H1 (cell line): ENCODE results near the gene AQP2. TPM values are rescaled to one million over a fixed set of nuclear protein-coding genes. Genes with fewer than 3 reads are reported as not detected.
A peak's percentile ranks its signal among the peaks of the same experiment; 100 is the strongest.

Experiments
- CTCF ChIA-PET: fragments of 300-600 bp; sonication (Branson Sonifier 250); formaldehyde crosslinking; loops from one replicate; lab custom pipeline; 2021; ENCODE audit not compliant: partially characterized antibody; lab: Charles Lee
- POLR2A ChIA-PET: fragments of 300-600 bp; sonication (Branson Sonifier 250); formaldehyde crosslinking; loops from one replicate; lab custom pipeline; 2021; ENCODE audit warnings: inconsistent platforms; ENCODE audit not compliant: partially characterized antibody; lab: Charles Lee
- DNase-seq, 2 experiments: peaks; one replicate each; pipeline versions ENCODE4 v3.0.0 to v3.0.0-alpha.2; 2010 to 2022; ENCODE audit warnings: low spot score in 2 of 2, low read depth in 1 of 2, mixed read lengths in 1 of 2
- FAIRE-seq: peaks from 2 replicates; lab custom pipeline; 2011; peaks lifted over from hg19 to GRCh38; lab: Jason Lieb, UNC
- H2AFZ ChIP-seq: 2 replicates; pipeline ENCODE4 v1.8.1; 2012; ENCODE audit warnings: low read length, inconsistent platforms
- H2AK5ac ChIP-seq: 2 replicates; pipeline ENCODE4 v1.6.1; 2013; ENCODE audit warnings: low read depth, low read length
- H2BK120ac ChIP-seq: replicated peaks from 2 replicates; pipeline ENCODE3; 2013; ENCODE audit warnings: low read depth, low read length, inconsistent platforms
- H2BK12ac ChIP-seq: 2 replicates; pipeline ENCODE4 v1.6.1; 2013; ENCODE audit warnings: low read depth, low read length
- H2BK15ac ChIP-seq: 2 replicates; pipeline ENCODE4 v1.6.1; 2013; ENCODE audit warnings: low read length
- H2BK20ac ChIP-seq: 2 replicates; pipeline ENCODE4 v1.6.1; 2013; ENCODE audit warnings: low read length
- H2BK5ac ChIP-seq: 2 replicates; pipeline ENCODE4 v1.6.1; 2013; ENCODE audit warnings: low read depth, low read length
- H3K14ac ChIP-seq: 2 replicates; pipeline ENCODE4 v1.6.1; 2013; ENCODE audit warnings: inconsistent platforms; ENCODE audit not compliant: insufficient read length
- H3K18ac ChIP-seq: 2 replicates; pipeline ENCODE4 v1.6.1; 2013; ENCODE audit warnings: low read length; ENCODE audit errors: extremely low read depth
- H3K23ac ChIP-seq: 2 replicates; pipeline ENCODE4 v1.6.1; 2013; ENCODE audit warnings: inconsistent platforms; ENCODE audit not compliant: insufficient read length
- H3K23me2 ChIP-seq: 2 replicates; pipeline ENCODE4 v1.6.1; 2013; ENCODE audit warnings: low read depth, low read length
- H3K27ac ChIP-seq: 2 replicates; pipeline ENCODE4 v1.6.1; 2011; ENCODE audit warnings: low read depth, low read length, inconsistent platforms
- H3K27me3 ChIP-seq, 4 experiments: replicated peaks in 1 of 4; 1 replicate in 1 of 4; 2 replicates in 3 of 4; pipeline versions ENCODE4 v1.6.1 to v1.8.1; 2011 to 2013; ENCODE audit warnings: low read length in 3 of 4, mild to moderate bottlenecking in 3 of 4, inconsistent platforms in 2 of 4, mixed read lengths in 2 of 4, moderate library complexity in 1 of 4; ENCODE audit not compliant: control insufficient read depth in 3 of 4, insufficient read depth in 3 of 4; ENCODE audit errors: extremely low read depth in 1 of 4
- H3K36me3 ChIP-seq, 4 experiments: 2 replicates each; pipeline versions ENCODE4 v1.6.1 to v1.8.1; 2011 to 2013; ENCODE audit warnings: mild to moderate bottlenecking in 4 of 4, low read length in 3 of 4, moderate library complexity in 2 of 4, control low read depth in 1 of 4, inconsistent platforms in 1 of 4; ENCODE audit not compliant: insufficient read depth in 4 of 4, control insufficient read depth in 2 of 4
- H3K4ac ChIP-seq: replicated peaks from 2 replicates; pipeline ENCODE3; 2013; ENCODE audit warnings: low read length, low read depth, mixed read lengths, inconsistent platforms; ENCODE audit not compliant: insufficient read length
- H3K4me1 ChIP-seq, 4 experiments: replicated peaks in 1 of 4; 1 replicate in 1 of 4; 2 replicates in 3 of 4; pipeline versions ENCODE4 v1.6.1 to v1.8.1; 2011 to 2013; ENCODE audit warnings: low read length in 3 of 4, inconsistent platforms in 2 of 4, mixed read lengths in 1 of 4; ENCODE audit not compliant: insufficient read depth in 4 of 4, control insufficient read depth in 3 of 4
- H3K4me2 ChIP-seq, 2 experiments: 2 replicates each; pipeline versions ENCODE4 v1.6.1 to v1.8.1; 2011 to 2013; ENCODE audit warnings: low read depth in 2 of 2, low read length in 2 of 2, control low read depth in 1 of 2, inconsistent platforms in 1 of 2, mild to moderate bottlenecking in 1 of 2; ENCODE audit not compliant: insufficient read depth in 1 of 2
- H3K4me3 ChIP-seq, 4 experiments: fragments of 200-600, 300-600 bp in 1 of 4; sonication (generic), shearing (Covaris generic), sonication (Bioruptor Twin) in 1 of 4; 2 replicates each; pipeline versions ENCODE4 v1.5.1 to v1.8.1; 2011 to 2016; ENCODE audit warnings: low read length in 4 of 4, low read depth in 3 of 4, control low read depth in 2 of 4, inconsistent platforms in 2 of 4, mild to moderate bottlenecking in 2 of 4, mixed read lengths in 1 of 4, moderate library complexity in 1 of 4; ENCODE audit not compliant: insufficient read depth in 2 of 4; ENCODE audit errors: extremely low read depth in 1 of 4
- H3K56ac ChIP-seq: replicated peaks from 2 replicates; pipeline ENCODE3; 2013; ENCODE audit warnings: low read depth, mild to moderate bottlenecking, mixed read lengths, low read length, inconsistent platforms; ENCODE audit not compliant: insufficient read length
- H3K79me1 ChIP-seq: 2 replicates; pipeline ENCODE4 v1.6.1; 2013; ENCODE audit warnings: low read depth, low read length, control low read depth
- H3K79me2 ChIP-seq, 2 experiments: 2 replicates each; pipeline versions ENCODE4 v1.6.1 to v1.8.1; 2012 to 2013; ENCODE audit warnings: low read length in 2 of 2, mild to moderate bottlenecking in 2 of 2, inconsistent platforms in 1 of 2; ENCODE audit not compliant: insufficient read depth in 2 of 2, control insufficient read depth in 1 of 2
- H3K9ac ChIP-seq, 4 experiments: replicated peaks in 1 of 4; 1 replicate in 1 of 4; 2 replicates in 3 of 4; pipeline versions ENCODE4 v1.6.1 to v1.8.1; 2011 to 2013; ENCODE audit warnings: low read depth in 3 of 4, low read length in 3 of 4, control low read depth in 2 of 4, mild to moderate bottlenecking in 2 of 4, moderate library complexity in 2 of 4, inconsistent platforms in 1 of 4; ENCODE audit errors: extremely low read depth in 1 of 4
- H3K9me3 ChIP-seq, 2 experiments: 2 replicates each; pipeline versions ENCODE4 v1.6.1 to v1.8.1; 2012 to 2013; ENCODE audit warnings: mild to moderate bottlenecking in 2 of 2, moderate library complexity in 2 of 2, control low read depth in 1 of 2, inconsistent platforms in 1 of 2, low read depth in 1 of 2, low read length in 1 of 2, mixed read lengths in 1 of 2; ENCODE audit not compliant: insufficient read depth in 2 of 2
- H4K20me1 ChIP-seq, 2 experiments: replicated peaks in 1 of 2; 2 replicates each; pipeline versions ENCODE3 to v1.8.1; 2011 to 2013; ENCODE audit warnings: inconsistent platforms in 2 of 2, low read length in 2 of 2, mild to moderate bottlenecking in 1 of 2; ENCODE audit not compliant: insufficient read depth in 2 of 2, control insufficient read depth in 1 of 2
- H4K5ac ChIP-seq: 2 replicates; pipeline ENCODE4 v1.6.1; 2013; ENCODE audit warnings: low read length, low read depth, mixed read lengths, inconsistent platforms; ENCODE audit not compliant: insufficient read length
- H4K8ac ChIP-seq: 2 replicates; pipeline ENCODE4 v1.8.0; 2013; ENCODE audit warnings: mild to moderate bottlenecking, moderate library complexity, low read length, inconsistent platforms; ENCODE audit not compliant: insufficient read depth; ENCODE audit errors: extremely low read depth
- H4K91ac ChIP-seq: replicated peaks from 2 replicates; pipeline ENCODE3; 2013; ENCODE audit warnings: low read length, mixed read lengths, inconsistent platforms; ENCODE audit not compliant: insufficient read length
- CBX8 ChIP-seq: fragments of 300-800, 300-1000 bp; sonication (generic); IDR thresholded peaks from 2 replicates; pipeline ENCODE4 v1.7.1; 2016; ENCODE audit warnings: low read depth, low read length, borderline replicate concordance
- KDM1A ChIP-seq: fragments of 200-600, 300-600 bp; sonication (generic); IDR thresholded peaks from 2 replicates; pipeline ENCODE4 v1.7.1; 2016; ENCODE audit warnings: mild to moderate bottlenecking, low read length, borderline replicate concordance
- SUZ12 ChIP-seq: fragments of 200-600 bp; sonication (generic); IDR thresholded peaks from 2 replicates; pipeline ENCODE4 v1.6.1; 2012; ENCODE audit warnings: mild to moderate bottlenecking, inconsistent platforms, low read length, moderate library complexity, mixed read lengths
- TAF7 ChIP-seq: optimal IDR thresholded peaks from 2 replicates; pipeline ENCODE3; 2011; ENCODE audit warnings: low read depth, mild to moderate bottlenecking, inconsistent platforms, low read length, moderate library complexity, borderline replicate concordance
- WGBS, 2 experiments: shearing (Covaris generic) in 1 of 2; methylation state at CpG; one replicate each; pipeline versions ENCODE4 v1.1.6 to v1.1.7; 2013 to 2015; ENCODE audit warnings: low lambda C conversion rate in 2 of 2, mixed read lengths in 2 of 2, inconsistent platforms in 1 of 2, low coverage in 1 of 2, missing lambda C conversion rate in 1 of 2; ENCODE audit not compliant: insufficient replicate concordance in 2 of 2, insufficient coverage in 1 of 2, insufficient read length in 1 of 2; ENCODE audit errors: extremely low coverage in 1 of 2, missing lambda C conversion rate in 1 of 2; 5-methylcytosine and 5-hydroxymethylcytosine counted together
- polyA plus RNA-seq, 7 experiments: library from polyadenylated mRNA; depleted of rRNA in 3 of 7; stranded (reverse) in 5 of 7; unstranded in 2 of 7; fragments of >200 nt in 5 of 7; fragments of 200-250 nt in 2 of 7; gene quantifications; 1 replicate in 5 of 7; 2 replicates in 1 of 7; 4 replicates in 1 of 7; pipeline versions ENCODE4 v1.2.1 to v1.2.3, GENCODE V29; 2011 to 2013; ENCODE audit warnings: missing spikeins in 2 of 7, mixed read lengths in 2 of 7
- total RNA-seq: library from RNA; stranded (reverse); fragmentation: NEBNext Ultra II Directional; extraction: Animal tissue kit (Norgen Biotek cat#: 25700); gene quantifications from 2 replicates; pipeline ENCODE4 v1.2.1, GENCODE V29; 2021

The AQP2 gene
- total and polyA plus RNA-seq, 2 of the 8 experiments (the other 6 are each of a cell fraction or from before 2014, with no cell fraction given): not detected

DNA sequence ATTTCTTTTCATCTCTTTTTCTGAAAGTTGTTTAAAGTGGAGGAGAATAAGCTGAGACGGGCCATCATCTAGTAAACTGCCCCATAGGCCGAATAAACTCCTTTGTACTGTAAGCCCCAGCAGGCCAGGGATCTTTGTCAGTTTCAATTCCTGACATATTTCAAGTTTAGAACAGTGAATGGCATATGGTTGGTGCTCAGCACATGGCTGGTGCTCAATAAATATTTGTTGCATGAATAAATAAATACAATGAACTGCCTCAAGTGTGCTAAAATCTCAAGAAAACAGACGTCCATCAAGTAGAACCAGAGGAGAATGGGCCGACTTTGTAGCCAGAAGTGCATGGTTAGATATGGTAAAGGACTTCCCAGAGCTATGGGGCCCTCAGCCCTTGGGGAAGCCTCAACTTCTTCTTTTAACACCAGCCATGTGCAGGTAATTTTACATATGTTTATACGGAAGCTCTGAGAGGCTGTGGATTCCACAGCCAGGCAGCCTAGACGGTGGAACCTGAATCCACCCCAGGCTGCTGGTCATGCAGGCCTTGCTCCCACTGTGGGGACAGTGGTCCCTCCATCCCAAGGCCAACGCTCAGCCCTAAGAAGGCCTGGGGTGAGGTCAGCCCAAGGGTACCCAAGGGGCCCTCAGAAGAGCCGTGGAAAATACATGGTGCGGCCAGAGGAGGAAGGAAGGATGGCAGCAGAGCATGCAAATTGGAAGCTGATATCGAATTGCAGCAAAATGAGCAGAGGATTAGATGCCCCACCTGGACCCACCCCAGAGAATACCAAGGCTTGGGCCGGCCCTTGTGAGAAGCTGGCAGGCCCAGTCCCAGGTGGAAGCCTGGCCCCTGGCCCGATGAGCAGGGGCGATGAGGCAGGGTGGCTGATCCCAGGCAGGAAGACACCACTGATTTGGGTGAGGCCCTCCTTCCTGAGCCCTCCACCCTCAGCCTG lies 8.7 kb upstream of the AQP2 start:
- Histone ChIP-seq H2BK15ac (0 out of 2 replicates have a peak overlapping the region, but pooled peaks have one; percentile 16), H2BK120ac (no peak overlapping the region), H3K56ac (no peak overlapping the region), H3K23ac (no peak overlapping the region), H4K91ac (no peak overlapping the region), H4K20me1 (peaks cover 0 to 1% of the 10 kb centered on the region in 2 experiments), H2BK20ac (no peak overlapping the region), H3K23me2 (no peaks in the 10 kb centered on the region; the same call in 1 of the 2 replicates), H4K5ac (no peak overlapping the region), H4K8ac (no peak overlapping the region), H3K9ac (no peak overlapping the region), H3K4me3 (no peak overlapping the region), H2BK12ac (no peak overlapping the region; the same call in 1 of the 2 replicates), H3K27me3 (peaks cover 0 to 3% (median 0%) of the 10 kb centered on the region in 4 experiments; a peak in 1 of 7 replicates), H3K14ac (no peak overlapping the region), H3K79me1 (no peaks in the 10 kb centered on the region), H2AK5ac (no peak overlapping the region), H3K4ac (no peak overlapping the region), H2AFZ (no peak overlapping the region), H3K79me2 (no peaks in the 10 kb centered on the region), H3K4me1 (peaks cover 3 to 17% (median 4%) of the 10 kb centered on the region in 4 experiments; a peak in 6 of 7 replicates), H3K4me2 (no peak overlapping the region), H2BK5ac (no peak overlapping the region), H3K18ac (no peak overlapping the region), H3K9me3 (no peaks in the 10 kb centered on the region), H3K36me3 (no peaks in the 10 kb centered on the region), H3K27ac (no peak overlapping the region)
- WGBS, 2 experiments: 80% methylated on average over 13 of the region's 13 CpGs; no CpG with 5 or more reads in 1 of the 2 experiments
- ChIA-PET POLR2A (interaction anchor here (0.9 to 1.2 kb wide), 2 partner anchors 11 to 19 kb away, joined by 3 to 4 read pairs; partner anchors contain the start of gene AQP5), CTCF (interaction anchor here (0.6 to 5.1 kb wide), 15 partner anchors 9 to 246 kb away, joined by 3 to 37 read pairs (median 5); no protein-coding TSS in a partner anchor)
- no peak for TF ChIP-seq KDM1A
- no peak for TF ChIP-seq TAF7
- TF ChIP-seq CBX8: no peak
- TF ChIP-seq SUZ12: no peak
- DNase-seq (no peak), FAIRE-seq (no peak)
